ENCODE measurements around the gene RS1.

The RS1 gene

GRCh38 chrX:18666614-18667013 is 5.3 kb downstream of the RS1 start:
- no peak for DNase-seq

- DNase-seq = peak; percentile 7
Observed at GRCh38 chrX:18664947-18665346, 7.0 kb downstream of the RS1 start.

- no peak for DNase-seq
Observed at GRCh38 chrX:18661273-18661672, 10.6 kb downstream of the RS1 start.

- DNase-seq = peak; percentile 68
Observed at GRCh38 chrX:18654875-18655836, 16.8 kb downstream of the RS1 start.

GRCh38 chrX:18652636-18653035 is 19.3 kb downstream of the RS1 start:
- DNase-seq = no peak

- DNase-seq = no peak
Observed at GRCh38 chrX:18650662-18651061, 21.2 kb downstream of the RS1 start.

- DNase-seq = no peak
Observed at GRCh38 chrX:18649498-18649951, 22.4 kb downstream of the RS1 start.

- no peak for DNase-seq
Observed at GRCh38 chrX:18647621-18648020, 24.3 kb downstream of the RS1 start.

- DNase-seq = no peak
Observed at GRCh38 chrX:18643853-18644252, 28.1 kb downstream of the RS1 start.

- DNase-seq = no peak
Observed at GRCh38 chrX:18643243-18643642, 28.7 kb downstream of the RS1 start.

- no peak for DNase-seq
Observed at GRCh38 chrX:18640686-18641085, 31.2 kb downstream of the RS1 start.

- DNase-seq = no peak
Observed at GRCh38 chrX:18639280-18639679, 32.6 kb downstream of the RS1 start.

GRCh38 chrX:18638398-18638797 is 33.5 kb downstream of the RS1 start:
- no peak for DNase-seq

- no peak for DNase-seq
Observed at GRCh38 chrX:18630934-18631333, 41.0 kb downstream of the RS1 start.

- no peak for DNase-seq
Observed at GRCh38 chrX:18624599-18624998, 47.3 kb downstream of the RS1 start.

- no peak for DNase-seq
Observed at GRCh38 chrX:18620349-18620748, 51.6 kb downstream of the RS1 start.

GRCh38 chrX:18619288-18619687 is 52.6 kb downstream of the RS1 start:
- no peak for DNase-seq

GRCh38 chrX:18617407-18617750 is 54.5 kb downstream of the RS1 start:
- peak; percentile 15 for DNase-seq

GRCh38 chrX:18616688-18617406 is 55.1 kb downstream of the RS1 start:
- DNase-seq = no peak

- DNase-seq = no peak
Observed at GRCh38 chrX:18613930-18614639, 57.8 kb downstream of the RS1 start.

GRCh38 chrX:18607966-18608365 is 63.9 kb downstream of the RS1 start:
- no peak for DNase-seq

GRCh38 chrX:18598413-18598812 is 73.5 kb downstream of the RS1 start:
- no peak for DNase-seq

- no peak for DNase-seq
Observed at GRCh38 chrX:18596096-18596495, 75.8 kb downstream of the RS1 start.

GRCh38 chrX:18594079-18594478 is 77.8 kb downstream of the RS1 start:
- DNase-seq = no peak
